Stimulated activated naive CD8-positive, alpha-beta T cell treated with anti-CD3 and anti-CD28 coated beads, Interleukin-15, Interleukin-2, amounts not matched to agents 100 ng/mL and 50 ng/mL, for 24 hours (primary cell): Measurements from ENCODE around the gene MTAP.

Experiments used
- H3K27ac Mint-ChIP-seq: one replicate; pipeline ENCODE4 v1.8.0; 2021; ENCODE audit warnings: mild to moderate bottlenecking, mixed read lengths
- H3K27me3 Mint-ChIP-seq: one replicate; pipeline ENCODE4 v1.8.0; 2021; ENCODE audit warnings: mixed read lengths
- H3K36me3 Mint-ChIP-seq: one replicate; pipeline ENCODE4 v1.8.0; 2021; ENCODE audit warnings: low read depth, mixed read lengths
- H3K4me1 Mint-ChIP-seq: one replicate; pipeline ENCODE4 v1.8.0; 2021; ENCODE audit warnings: low read depth, mixed read lengths
- H3K4me3 Mint-ChIP-seq: one replicate; pipeline ENCODE4 v1.8.0; 2021; ENCODE audit warnings: mild to moderate bottlenecking, mixed read lengths
- H3K9me3 Mint-ChIP-seq: one replicate; pipeline ENCODE4 v1.8.0; 2021; ENCODE audit warnings: mixed read lengths

The MTAP gene

DNA sequence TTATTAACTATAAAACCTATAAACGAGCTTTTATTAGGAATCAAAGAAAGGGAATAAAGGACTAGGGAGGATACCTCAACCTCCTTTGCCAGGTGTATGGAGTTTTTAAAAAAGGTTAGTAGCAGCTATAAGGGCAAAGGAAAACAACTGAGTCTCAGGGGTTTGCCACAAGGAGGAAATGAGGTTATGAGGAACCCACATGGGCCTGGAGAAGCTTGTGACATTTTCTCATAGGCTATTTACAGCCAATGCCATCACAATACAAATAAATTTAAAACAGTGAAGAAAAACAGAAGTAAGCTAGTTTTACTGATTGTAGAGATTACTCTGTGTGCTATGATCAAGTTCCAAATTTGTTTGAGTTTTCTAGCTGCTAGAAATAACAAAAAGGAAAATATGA lies 99.1 kb downstream of the MTAP start:
- Mint-ChIP-seq H3K9me3 (peaks cover 33% of the 10 kb centered on the region), H3K27me3 (no peaks in the 10 kb centered on the region), H3K4me3 (no peak overlapping the region), H3K27ac (no peak overlapping the region), H3K36me3 (peaks cover 29% of the 10 kb centered on the region), H3K4me1 (no peaks in the 10 kb centered on the region)

GRCh38 chr9:21902136-21902535 lies 99.7 kb downstream of the MTAP start:
- Mint-ChIP-seq H3K4me1 (no peaks in the 10 kb centered on the region), H3K27me3 (no peaks in the 10 kb centered on the region), H3K4me3 (no peak overlapping the region), H3K36me3 (peaks cover 30% of the 10 kb centered on the region), H3K27ac (no peak overlapping the region), H3K9me3 (peaks cover 32% of the 10 kb centered on the region)

GRCh38 chr9:21903380-21903965 lies 101.0 kb downstream of the MTAP start:
- peaks cover 40% of the 10 kb centered on the region for H3K9me3 Mint-ChIP-seq
- peaks cover 37% of the 10 kb centered on the region for H3K36me3 Mint-ChIP-seq
- no peak overlapping the region for H3K27ac Mint-ChIP-seq
- H3K27me3 Mint-ChIP-seq = no peaks in the 10 kb centered on the region
- H3K4me3 Mint-ChIP-seq = no peak overlapping the region
- no peaks in the 10 kb centered on the region for H3K4me1 Mint-ChIP-seq

- peaks cover 44% of the 10 kb centered on the region for H3K36me3 Mint-ChIP-seq
- no peaks in the 10 kb centered on the region for H3K27me3 Mint-ChIP-seq
- no peak overlapping the region for H3K27ac Mint-ChIP-seq
- peaks cover 46% of the 10 kb centered on the region for H3K9me3 Mint-ChIP-seq
- no peak overlapping the region for H3K4me3 Mint-ChIP-seq
- no peaks in the 10 kb centered on the region for H3K4me1 Mint-ChIP-seq
These were observed 101.9 kb downstream of the MTAP start for GRCh38 chr9:21904371-21904770.

GRCh38 chr9:21904776-21905175 lies 102.3 kb downstream of the MTAP start:
- Mint-ChIP-seq H3K36me3 (peaks cover 48% of the 10 kb centered on the region), H3K4me1 (no peaks in the 10 kb centered on the region), H3K27ac (no peak overlapping the region), H3K27me3 (no peaks in the 10 kb centered on the region), H3K4me3 (no peak overlapping the region), H3K9me3 (peaks cover 48% of the 10 kb centered on the region)

- Mint-ChIP-seq H3K9me3 (peaks cover 49% of the 10 kb centered on the region), H3K4me1 (no peaks in the 10 kb centered on the region), H3K27ac (no peak overlapping the region), H3K4me3 (no peak overlapping the region), H3K36me3 (peaks cover 52% of the 10 kb centered on the region), H3K27me3 (no peaks in the 10 kb centered on the region)
These were observed 103.8 kb downstream of the MTAP start for GRCh38 chr9:21906213-21906612.

- H3K27ac Mint-ChIP-seq = no peak overlapping the region
- peaks cover 58% of the 10 kb centered on the region for H3K36me3 Mint-ChIP-seq
- no peaks in the 10 kb centered on the region for H3K27me3 Mint-ChIP-seq
- H3K4me1 Mint-ChIP-seq = no peaks in the 10 kb centered on the region
- H3K4me3 Mint-ChIP-seq = no peak overlapping the region
- H3K9me3 Mint-ChIP-seq = peaks cover 54% of the 10 kb centered on the region
These were observed 104.4 kb downstream of the MTAP start for GRCh38 chr9:21906881-21907280.

DNA sequence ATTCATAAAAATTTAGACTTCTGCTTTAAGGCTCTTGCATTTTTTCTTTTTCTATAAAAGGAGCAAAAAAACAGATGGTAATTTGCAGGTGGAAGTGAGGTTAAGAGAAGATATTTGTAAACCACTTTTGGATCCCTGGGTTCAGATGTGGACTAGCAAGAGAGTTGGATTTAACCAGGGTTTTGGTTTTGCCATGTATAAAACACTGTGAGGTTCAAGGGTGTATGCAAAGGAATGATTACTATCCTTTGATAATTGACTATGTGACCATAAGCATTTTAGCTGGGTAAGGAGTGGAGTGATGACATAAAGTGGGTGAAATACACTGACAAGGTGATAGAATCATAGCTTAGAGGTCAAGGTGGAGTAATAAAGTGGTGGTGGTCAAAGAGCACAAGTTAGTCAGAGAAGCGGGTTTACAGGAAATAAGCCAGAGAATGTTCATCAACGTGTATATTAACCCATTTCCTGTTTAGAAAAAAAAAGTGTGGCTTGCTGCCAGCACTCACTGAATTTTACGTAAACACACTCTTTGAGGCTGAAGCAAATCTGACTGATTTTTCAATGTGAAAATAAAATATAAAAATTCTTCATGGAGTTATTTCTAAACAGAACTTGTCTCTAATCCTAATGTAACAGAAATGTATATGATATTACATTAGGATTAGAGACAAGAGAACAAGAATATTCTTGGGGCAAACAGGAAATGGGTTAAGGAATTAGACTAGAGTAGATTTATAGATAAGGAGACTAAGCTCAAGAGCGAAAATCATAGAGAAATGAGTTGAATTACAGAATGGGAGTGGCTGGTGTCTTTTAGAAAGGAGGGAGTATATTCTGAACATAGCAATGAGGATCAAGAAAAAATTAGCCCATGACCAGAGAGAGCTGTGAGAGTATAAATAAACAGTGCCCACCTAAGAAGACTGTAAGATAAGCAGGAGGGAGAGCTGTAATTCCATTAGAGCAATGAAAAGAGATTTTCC lies 117.2 kb downstream of the MTAP start:
- peaks cover 19% of the 10 kb centered on the region for H3K4me1 Mint-ChIP-seq
- peaks cover 6% of the 10 kb centered on the region for H3K36me3 Mint-ChIP-seq
- no peak overlapping the region for H3K4me3 Mint-ChIP-seq
- H3K27ac Mint-ChIP-seq = peak overlapping the region; percentile 19
- peaks cover 25% of the 10 kb centered on the region for H3K9me3 Mint-ChIP-seq
- H3K27me3 Mint-ChIP-seq = no peaks in the 10 kb centered on the region

DNA sequence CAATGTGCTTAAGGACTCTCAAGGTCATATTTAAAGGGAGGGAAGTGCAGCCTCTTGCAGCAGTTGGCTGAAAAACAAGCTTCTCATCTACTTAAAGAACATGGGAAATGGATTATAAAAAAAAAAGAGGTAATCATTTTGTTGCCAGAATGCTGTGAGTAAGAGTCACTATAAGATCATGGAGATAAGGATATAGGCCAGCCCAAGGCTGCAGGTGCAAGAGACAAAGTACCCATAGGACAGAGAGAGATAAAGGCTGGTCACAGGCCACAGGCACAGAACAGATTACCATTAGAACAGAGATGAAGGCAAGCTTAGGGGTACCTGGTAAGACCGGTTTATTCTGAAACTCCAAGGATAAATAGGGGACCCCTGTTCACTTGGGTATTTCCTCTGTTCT lies 121.3 kb downstream of the MTAP start:
- no peak overlapping the region for H3K27ac Mint-ChIP-seq
- peaks cover 3% of the 10 kb centered on the region for H3K36me3 Mint-ChIP-seq
- no peak overlapping the region for H3K4me3 Mint-ChIP-seq
- peaks cover 3% of the 10 kb centered on the region for H3K9me3 Mint-ChIP-seq
- H3K4me1 Mint-ChIP-seq = peaks cover 16% of the 10 kb centered on the region
- no peaks in the 10 kb centered on the region for H3K27me3 Mint-ChIP-seq

DNA sequence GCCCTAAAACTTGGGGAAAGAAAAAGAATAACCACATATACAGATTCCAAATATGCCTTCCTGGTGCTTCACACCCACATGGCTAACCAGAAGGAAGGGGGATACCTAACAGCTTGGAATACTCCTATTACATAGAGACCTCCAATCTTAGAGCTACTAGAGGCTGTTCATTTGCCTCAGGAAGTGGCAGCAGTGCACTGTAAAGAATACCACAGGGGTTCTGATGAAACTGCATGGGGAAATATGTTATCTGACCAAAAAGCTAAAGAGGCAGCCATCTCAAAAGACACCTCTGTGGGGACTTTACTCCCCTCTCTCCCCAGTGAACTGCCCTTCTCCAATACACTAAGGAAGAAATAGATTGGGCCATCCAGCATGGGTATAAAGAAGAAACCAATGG lies 125.3 kb downstream of the MTAP start:
- no peaks in the 10 kb centered on the region for H3K9me3 Mint-ChIP-seq
- H3K4me3 Mint-ChIP-seq = no peak overlapping the region
- H3K36me3 Mint-ChIP-seq = peaks cover 20% of the 10 kb centered on the region
- H3K27me3 Mint-ChIP-seq = no peaks in the 10 kb centered on the region
- no peaks in the 10 kb centered on the region for H3K4me1 Mint-ChIP-seq
- no peak overlapping the region for H3K27ac Mint-ChIP-seq

- Mint-ChIP-seq H3K4me1 (no peaks in the 10 kb centered on the region), H3K9me3 (no peaks in the 10 kb centered on the region), H3K4me3 (no peak overlapping the region), H3K36me3 (peaks cover 29% of the 10 kb centered on the region), H3K27ac (no peak overlapping the region), H3K27me3 (no peaks in the 10 kb centered on the region)
These were observed 129.0 kb downstream of the MTAP start for GRCh38 chr9:21931428-21931827.

DNA sequence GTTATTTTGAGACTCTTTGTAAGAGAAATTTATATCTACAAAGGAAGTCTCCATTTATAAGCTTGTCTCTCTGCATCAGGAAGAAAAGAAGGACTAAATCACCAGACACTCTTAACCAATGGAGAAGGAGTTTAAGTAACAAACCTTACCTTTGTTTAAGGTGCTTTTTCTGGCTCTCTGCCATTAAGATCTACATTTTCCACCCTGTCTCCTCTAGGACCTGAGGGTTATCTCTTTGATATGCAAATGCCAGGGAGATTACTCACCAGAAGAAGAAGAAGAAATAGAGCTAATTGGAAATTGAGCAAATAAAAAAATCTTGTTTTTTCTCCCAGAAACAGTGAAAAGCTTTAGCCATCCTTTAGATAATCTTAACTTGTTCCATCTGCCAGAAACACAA lies 130.8 kb downstream of the MTAP start:
- H3K4me3 Mint-ChIP-seq = no peak overlapping the region
- no peaks in the 10 kb centered on the region for H3K27me3 Mint-ChIP-seq
- peaks cover 29% of the 10 kb centered on the region for H3K36me3 Mint-ChIP-seq
- H3K9me3 Mint-ChIP-seq = no peaks in the 10 kb centered on the region
- no peaks in the 10 kb centered on the region for H3K4me1 Mint-ChIP-seq
- no peak overlapping the region for H3K27ac Mint-ChIP-seq

DNA sequence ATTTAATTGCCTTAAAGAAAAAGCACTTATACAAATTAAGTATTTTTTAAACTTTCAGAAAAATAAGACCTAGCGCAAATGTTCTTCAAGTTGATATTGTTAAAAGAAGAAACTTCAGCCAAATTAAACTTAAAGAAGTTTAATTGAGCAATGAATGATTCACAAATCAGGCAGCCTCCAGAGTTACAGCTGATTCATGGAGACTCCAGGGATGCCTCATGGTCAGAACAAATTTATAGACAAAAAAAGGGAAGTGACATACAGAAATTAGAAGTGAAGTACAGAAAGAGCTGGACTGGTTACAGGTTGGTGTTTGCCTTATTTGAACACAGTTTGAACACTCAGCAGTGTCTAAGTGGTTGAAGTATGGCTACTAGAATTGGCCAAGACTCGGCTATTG lies 131.4 kb downstream of the MTAP start:
- H3K4me3 Mint-ChIP-seq = no peak overlapping the region
- no peaks in the 10 kb centered on the region for H3K9me3 Mint-ChIP-seq
- H3K27ac Mint-ChIP-seq = no peak overlapping the region
- peaks cover 29% of the 10 kb centered on the region for H3K36me3 Mint-ChIP-seq
- no peaks in the 10 kb centered on the region for H3K4me1 Mint-ChIP-seq
- H3K27me3 Mint-ChIP-seq = no peaks in the 10 kb centered on the region

GRCh38 chr9:21935631-21936030 lies 133.2 kb downstream of the MTAP start:
- Mint-ChIP-seq H3K9me3 (no peaks in the 10 kb centered on the region), H3K36me3 (peaks cover 29% of the 10 kb centered on the region), H3K4me3 (no peak overlapping the region), H3K27me3 (no peaks in the 10 kb centered on the region), H3K4me1 (no peaks in the 10 kb centered on the region), H3K27ac (no peak overlapping the region)

GRCh38 chr9:21936161-21936560 lies 133.7 kb downstream of the MTAP start:
- H3K9me3 Mint-ChIP-seq = no peaks in the 10 kb centered on the region
- no peak overlapping the region for H3K4me3 Mint-ChIP-seq

More at GRCh38 chr9:21936161-21936560, 133.7 kb downstream of the MTAP start:
- H3K36me3 Mint-ChIP-seq = peaks cover 24% of the 10 kb centered on the region
- H3K27me3 Mint-ChIP-seq = no peaks in the 10 kb centered on the region
- no peak overlapping the region for H3K27ac Mint-ChIP-seq
- H3K4me1 Mint-ChIP-seq = no peaks in the 10 kb centered on the region
